LNCAP (cell line): ENCODE results near the gene BOK.

ENCODE experiments used
- CTCF ChIP-seq: fragments of 450-650 bp; IDR thresholded peaks from 2 replicates; pipeline ENCODE4 v1.5.1; 2017; ENCODE audit warnings: mild to moderate bottlenecking

The BOK gene

GRCh38 chr2:241534701-241535375 is 23.7 kb upstream of the BOK start:
- no peak for TF ChIP-seq CTCF

GRCh38 chr2:241535871-241536655 is 22.5 kb upstream of the BOK start:
- no peak for TF ChIP-seq CTCF

GRCh38 chr2:241538838-241539615 is 19.5 kb upstream of the BOK start:
- TF ChIP-seq CTCF, result no peak

GRCh38 chr2:241539616-241540374 is 18.8 kb upstream of the BOK start:
- no peak for TF ChIP-seq CTCF

- TF ChIP-seq CTCF, result no peak
Measured at GRCh38 chr2:241540401-241540770, 18.2 kb upstream of the BOK start.

- no peak for TF ChIP-seq CTCF
Measured at GRCh38 chr2:241540771-241541561, 17.6 kb upstream of the BOK start.
